Cardiac septum (tissue), 1 donor: ENCODE data around the gene ENAM. TPM values are rescaled to one million over a fixed set of nuclear protein-coding genes. Genes with fewer than 3 reads are reported as not detected.

Experiments used
- DNase-seq: peaks from one replicate; pipeline ENCODE4 v3.0.0-alpha.2; 2020; ENCODE audit warnings: low spot score
- intact Hi-C: fragments of 100-400 bp; cut with DNase I; formaldehyde crosslinking; loops from one replicate; pipeline ENCODE4 v1.14.0; 2022
- long read RNA-seq: library from polyadenylated mRNA; unstranded; transcript quantifications from one replicate; pipeline ENCODE4 v2.0.0, GENCODE V29; 2021
- total RNA-seq: library from RNA; stranded (reverse); fragmentation: NEBNext Ultra II Directional; extraction: Animal tissue kit (Norgen Biotek cat#: 25700); gene quantifications from one replicate; pipeline ENCODE4 v1.2.1, GENCODE V29; 2021
- donor health status: DM: no; HTN: no; CAD: no.

ENAM gene, protein sequence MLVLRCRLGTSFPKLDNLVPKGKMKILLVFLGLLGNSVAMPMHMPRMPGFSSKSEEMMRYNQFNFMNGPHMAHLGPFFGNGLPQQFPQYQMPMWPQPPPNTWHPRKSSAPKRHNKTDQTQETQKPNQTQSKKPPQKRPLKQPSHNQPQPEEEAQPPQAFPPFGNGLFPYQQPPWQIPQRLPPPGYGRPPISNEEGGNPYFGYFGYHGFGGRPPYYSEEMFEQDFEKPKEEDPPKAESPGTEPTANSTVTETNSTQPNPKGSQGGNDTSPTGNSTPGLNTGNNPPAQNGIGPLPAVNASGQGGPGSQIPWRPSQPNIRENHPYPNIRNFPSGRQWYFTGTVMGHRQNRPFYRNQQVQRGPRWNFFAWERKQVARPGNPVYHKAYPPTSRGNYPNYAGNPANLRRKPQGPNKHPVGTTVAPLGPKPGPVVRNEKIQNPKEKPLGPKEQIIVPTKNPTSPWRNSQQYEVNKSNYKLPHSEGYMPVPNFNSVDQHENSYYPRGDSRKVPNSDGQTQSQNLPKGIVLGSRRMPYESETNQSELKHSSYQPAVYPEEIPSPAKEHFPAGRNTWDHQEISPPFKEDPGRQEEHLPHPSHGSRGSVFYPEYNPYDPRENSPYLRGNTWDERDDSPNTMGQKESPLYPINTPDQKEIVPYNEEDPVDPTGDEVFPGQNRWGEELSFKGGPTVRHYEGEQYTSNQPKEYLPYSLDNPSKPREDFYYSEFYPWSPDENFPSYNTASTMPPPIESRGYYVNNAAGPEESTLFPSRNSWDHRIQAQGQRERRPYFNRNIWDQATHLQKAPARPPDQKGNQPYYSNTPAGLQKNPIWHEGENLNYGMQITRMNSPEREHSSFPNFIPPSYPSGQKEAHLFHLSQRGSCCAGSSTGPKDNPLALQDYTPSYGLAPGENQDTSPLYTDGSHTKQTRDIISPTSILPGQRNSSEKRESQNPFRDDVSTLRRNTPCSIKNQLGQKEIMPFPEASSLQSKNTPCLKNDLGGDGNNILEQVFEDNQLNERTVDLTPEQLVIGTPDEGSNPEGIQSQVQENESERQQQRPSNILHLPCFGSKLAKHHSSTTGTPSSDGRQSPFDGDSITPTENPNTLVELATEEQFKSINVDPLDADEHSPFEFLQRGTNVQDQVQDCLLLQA
- 11.1 TPM for total RNA-seq
- long read RNA-seq, transcript ENAM-202 (2 exons, 557 nt) = major isoform, 5 of 6 reads
- long read RNA-seq, partial matches to known transcripts = 0 of 6 reads
- long read RNA-seq, other reads (novel, unspliced or antisense) = 1 of 6 reads

DNA sequence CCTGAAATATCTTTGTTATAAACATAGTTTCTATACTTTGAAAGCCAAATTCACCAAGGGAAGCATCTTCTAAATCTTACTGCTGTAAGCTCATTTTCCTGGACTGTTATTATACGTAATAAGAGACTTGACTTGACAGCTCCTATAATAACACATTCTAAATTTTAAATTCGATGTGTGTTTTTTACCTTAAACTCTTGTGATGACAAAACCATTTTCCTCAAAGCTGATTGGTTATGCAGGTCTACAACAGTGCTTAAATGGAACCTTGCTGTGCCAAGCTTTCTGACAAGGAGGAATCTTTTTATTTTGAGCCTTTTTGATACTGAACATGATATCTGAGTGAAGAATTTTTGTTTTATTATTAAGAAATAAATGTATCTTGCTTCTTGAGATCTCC is at the start of gene ENAM:
ENAM (plus strand) TSS at position 301 of the 400 bp plus-strand sequence. CDS start 757 bp downstream, outside the sequence.
- no peak for DNase-seq
- intact Hi-C loops = no loop called here

DNA sequence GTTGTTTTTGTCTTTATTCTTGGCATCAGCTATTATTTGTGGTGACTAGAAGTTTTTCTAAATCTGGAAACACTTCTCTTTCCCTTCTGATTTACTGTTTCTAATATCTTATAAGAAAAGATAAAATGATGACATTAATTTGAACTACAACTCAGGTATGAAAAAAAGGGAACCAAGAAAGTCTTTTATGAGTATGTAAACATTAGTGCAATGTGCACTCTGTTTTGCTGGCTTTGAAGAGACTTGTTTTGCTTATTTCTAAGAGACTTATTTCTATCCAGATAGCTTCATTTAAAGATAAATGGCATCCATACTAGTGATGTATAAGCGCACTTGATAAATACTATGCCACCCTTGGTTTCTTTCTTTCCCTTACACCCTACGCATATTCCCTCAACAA is 46.6 kb upstream of the ENAM start:
- DNase-seq = no peak
- intact Hi-C loops = no loop called here

DNA sequence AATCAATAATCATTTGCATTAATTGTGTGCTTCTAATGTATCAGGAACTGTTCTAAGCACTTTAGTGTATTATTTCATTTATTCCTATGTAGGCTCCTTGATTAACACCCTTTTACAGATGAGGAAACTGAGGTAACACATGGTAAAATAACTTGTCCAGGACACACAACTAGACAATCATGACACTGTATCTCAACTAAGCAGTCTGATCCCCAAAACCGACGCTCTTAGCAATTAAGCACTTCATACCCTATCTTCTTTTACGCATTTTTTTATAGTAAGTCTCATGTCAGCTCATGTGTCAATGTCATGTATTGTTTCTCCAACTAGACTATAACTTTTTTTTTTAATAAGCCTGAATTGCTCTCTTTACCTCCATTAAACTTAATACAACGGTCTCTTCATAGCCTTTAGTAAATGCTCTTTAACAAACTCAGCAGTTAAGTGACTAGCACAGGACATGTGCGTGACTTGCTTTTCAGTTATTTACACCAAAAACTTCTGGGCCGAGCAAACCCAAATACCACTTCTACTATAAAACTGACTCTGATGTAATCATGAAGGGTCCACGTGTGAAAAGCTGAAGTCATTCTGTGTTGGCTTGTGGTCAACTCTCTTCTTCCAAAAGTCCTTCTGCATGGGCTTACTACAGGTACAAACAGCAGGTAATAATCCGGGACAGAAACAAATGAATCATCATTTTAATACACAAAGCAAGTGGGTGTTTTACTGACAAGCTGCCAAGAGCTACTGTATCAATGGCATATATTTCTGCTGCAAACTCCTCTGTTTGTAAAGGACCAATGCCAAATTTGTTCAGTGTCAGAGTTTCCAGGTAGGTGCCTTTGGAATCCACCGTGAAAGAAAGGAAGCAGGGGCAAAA is 44.4 kb upstream of the ENAM start:
- no peak for DNase-seq
- intact Hi-C loops = no loop called here

DNA sequence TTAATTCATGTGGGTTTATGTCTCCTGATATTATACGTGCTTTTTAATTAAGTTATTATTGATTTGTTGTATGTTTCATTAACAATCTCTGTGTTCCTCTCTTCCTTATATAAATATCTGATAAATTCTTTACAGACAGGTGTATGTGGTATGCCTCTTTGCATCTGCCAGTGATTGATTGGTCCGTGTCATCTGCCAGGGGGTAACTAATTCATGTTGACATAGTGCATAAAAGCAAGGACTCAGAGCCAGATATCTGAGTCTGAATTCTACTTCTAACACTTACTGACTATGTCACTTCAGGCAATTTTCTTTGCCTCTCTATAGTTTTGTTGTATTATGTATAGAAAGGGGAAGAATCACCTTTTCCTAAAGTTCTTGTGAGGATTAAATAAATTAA is 41.7 kb upstream of the ENAM start:
- intact Hi-C loops = no loop called here
- no peak for DNase-seq

DNA sequence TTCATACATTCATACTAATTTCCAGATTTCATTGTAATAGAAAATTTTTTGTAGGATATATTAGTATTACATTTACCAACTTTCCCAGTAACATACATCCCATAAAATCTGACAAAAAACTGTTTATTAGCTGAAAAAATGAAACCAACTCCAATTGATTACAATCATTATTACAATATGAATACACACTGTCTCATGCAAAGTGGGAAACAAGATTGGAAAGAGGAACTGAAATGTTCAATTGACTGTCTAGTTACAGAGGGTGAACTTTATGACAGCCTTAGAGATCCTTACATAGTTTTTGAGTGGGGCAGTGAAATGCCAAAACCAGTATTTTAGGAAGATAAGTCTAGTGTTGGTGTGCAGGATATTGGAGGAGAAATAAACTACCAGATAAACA is 38.8 kb upstream of the ENAM start:
- intact Hi-C loops = no loop called here
- no peak for DNase-seq

DNA sequence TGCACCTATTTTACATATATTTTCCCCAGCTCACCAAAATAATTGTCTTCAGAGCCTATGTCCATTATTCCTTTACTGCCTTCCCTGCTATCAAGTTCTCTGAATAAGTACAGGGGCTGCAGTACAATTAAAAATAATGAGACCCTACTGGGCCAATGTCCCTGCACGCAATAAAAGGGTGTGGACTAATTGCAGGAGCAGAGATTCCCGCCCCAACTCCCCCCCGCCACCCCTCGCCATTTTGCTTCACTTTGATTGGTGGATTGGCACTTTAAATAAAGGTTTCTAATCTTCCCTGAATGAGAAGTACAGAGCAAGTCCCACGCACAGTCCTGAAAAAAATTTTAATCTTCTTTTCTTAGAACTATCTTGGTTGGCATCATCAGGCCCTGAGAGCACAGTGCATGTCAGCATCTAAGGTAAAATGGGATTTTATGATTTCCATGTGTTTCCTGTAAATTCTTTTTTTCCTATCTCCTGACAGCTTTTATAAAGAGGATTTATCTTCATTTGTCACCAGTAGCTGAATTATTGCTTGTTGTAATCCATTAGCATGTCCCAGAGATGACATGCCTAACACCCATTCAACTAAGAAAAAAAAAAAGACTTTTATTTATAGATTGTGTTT is 36.5 kb upstream of the ENAM start, which contains the start of gene AMBN:
AMBN (plus strand) TSS at position 302 of the 628 bp plus-strand sequence; CDS start at position 405, 103 bp downstream.
- DNase-seq = no peak
- intact Hi-C loops = no loop called here

DNA sequence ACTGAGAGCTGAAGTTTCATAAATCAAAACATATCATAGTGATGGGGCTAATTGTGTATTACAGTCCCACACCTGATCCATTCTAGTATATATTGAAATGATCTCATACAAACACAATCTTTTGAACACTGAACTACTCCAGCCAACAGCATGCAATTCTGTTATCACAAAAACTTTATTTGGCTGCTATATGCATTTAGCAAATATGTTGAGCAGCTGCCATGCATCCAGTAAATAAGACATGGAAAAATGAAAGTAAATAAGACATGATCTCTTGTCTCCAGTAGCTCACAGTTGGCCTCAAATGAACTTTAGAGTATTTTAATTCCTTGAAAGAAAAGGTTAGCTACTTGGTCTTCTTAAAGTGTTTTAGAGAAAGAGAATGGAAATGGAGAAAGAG is 34.3 kb upstream of the ENAM start:
- intact Hi-C loops = no loop called here
- no peak for DNase-seq

DNA sequence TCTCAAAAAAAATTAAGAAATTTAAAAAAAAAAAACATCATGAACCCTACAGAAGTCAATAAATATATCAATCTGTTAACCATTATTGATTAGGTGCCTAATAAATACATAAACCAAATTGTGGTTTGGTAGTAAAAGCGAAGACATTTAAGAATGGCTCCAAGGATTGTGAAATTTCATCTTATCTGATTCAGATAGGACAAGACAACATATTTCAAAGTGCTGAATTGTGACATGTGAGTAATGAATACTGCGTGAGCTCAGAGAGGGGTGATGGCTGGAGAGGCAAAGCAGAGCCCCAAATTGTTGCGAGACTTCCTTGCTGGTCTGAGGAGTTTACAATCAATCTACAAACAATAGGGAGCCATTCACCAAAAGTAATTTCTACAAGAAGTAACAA is 28.2 kb upstream of the ENAM start:
- no peak for DNase-seq
- intact Hi-C loops = no loop called here

DNA sequence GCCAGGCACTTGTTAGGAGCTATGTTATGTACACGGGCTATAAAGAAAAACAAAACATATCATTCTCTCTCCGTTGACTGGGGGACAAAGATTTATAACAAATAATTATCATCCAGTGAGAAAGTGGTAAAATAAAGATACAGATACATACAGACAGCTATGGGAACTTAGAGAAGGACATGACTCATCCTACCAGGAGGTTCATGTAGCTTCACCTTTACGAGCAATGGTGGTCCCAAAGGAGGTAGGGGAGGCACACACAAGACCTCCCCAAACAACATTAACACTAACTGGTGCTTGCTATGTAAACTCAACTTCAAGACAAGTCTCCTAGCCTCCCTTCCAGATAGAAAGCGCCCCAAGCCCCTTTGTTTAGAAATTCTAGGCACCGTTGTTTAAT is 27.6 kb upstream of the ENAM start:
- no peak for DNase-seq
- intact Hi-C loops = no loop called here

DNA sequence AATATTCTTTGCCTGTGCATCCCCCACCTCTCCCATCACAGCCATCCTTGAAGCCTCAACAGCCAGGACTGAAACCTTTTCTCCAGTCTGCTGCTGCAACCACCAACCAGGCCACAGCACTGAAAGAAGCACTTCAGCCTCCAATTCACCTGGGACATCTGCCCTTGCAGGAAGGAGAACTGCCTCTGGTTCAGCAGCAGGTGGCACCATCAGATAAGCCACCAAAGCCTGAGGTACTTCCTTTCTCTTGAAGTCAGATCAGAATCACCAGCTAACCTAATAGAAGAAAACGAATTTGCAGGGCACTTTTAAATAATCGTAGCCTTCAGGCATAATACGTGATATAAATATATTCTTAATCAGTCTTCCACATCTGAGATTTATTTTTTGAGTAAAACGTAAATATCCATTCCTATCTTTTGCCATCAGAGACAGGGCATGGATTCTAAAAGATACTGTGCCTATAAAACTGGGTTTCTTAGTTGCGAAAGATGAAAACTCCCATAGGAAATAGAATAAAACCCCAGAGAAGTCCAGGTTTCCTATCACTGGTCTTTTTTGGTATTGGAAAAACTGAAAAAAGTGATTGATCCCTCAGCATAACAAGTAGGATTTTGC is 27.0 kb upstream of the ENAM start:
- DNase-seq = no peak
- intact Hi-C loops = no loop called here

DNA sequence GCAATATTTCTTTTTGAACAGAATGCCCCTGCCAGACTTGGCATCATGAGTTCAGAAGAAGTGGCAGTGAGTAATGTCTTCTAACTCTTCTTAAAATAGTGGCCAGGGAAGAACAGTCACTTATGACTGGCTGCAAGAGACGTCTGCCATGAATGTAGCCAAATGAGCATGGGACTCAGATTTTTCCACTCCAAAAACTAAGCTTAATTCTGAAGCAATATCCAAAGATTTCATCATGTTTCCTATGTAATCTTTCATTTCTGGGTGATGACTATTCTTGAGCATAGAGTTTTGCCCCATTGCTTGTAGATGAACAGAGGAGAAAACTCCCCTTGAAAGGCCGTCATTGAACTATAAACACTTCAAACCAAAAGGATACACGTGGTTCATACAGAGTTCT is 24.7 kb upstream of the ENAM start:
- DNase-seq = no peak
- intact Hi-C loops = no loop called here

DNA sequence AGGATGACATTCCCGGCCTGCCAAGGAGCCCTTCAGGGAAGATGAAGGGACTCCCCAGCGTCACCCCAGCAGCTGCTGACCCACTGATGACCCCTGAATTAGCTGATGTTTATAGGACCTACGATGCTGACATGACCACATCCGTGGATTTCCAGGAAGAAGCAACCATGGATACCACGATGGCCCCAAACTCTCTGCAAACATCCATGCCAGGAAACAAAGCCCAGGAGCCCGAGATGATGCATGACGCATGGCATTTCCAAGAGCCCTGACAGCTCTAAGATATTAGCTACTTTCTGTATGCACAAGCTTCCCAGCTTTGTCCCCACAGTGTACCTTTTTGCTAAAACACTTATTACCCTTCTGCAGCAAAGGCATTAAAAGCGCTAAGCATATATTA is 22.1 kb upstream of the ENAM start:
- DNase-seq = no peak
- intact Hi-C loops = no loop called here

DNA sequence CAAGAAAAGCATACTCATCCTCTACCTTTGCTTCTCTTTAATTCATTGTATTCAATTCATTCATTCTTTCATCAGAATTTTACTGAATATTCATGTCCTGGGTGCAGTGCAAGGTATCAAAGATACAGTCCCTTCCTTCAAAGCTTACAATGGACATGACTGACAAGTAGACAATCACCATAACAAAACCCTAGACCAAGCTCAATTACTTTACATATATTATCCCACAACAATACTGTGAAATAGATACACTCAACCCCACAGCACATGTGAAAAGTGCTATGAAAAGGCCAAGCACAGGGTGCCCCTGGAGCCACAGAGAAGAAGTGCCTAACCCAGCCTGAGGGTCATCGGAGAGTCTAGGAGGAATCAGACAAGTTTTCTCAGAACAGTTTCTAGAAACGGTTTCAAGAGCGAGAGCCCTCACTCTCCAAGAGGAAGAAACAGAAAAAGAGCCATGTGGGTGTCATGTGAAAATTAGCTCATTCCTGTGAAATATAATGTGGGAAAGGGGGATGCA is 21.1 kb upstream of the ENAM start:
- intact Hi-C loops = no loop called here
- no peak for DNase-seq

DNA sequence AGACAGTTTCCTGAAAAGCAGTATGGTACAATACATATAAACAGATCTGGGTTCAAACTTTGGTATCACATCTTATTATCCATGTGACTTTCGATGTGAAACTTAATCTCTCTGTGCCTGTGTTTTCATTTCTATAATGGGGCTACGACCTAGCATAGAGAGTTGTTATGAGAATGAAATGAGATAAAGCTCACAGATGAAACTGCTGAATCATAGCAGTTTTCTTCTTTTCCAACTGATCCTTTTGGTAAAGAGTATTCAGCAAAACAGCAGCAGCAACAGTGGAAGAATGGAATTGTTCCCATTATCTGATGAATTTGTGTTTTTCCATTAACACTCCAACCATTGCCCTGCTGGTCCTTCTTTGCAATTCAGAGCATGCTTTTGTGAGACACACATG is 20.2 kb upstream of the ENAM start:
- intact Hi-C loops = no loop called here
- DNase-seq = no peak

DNA sequence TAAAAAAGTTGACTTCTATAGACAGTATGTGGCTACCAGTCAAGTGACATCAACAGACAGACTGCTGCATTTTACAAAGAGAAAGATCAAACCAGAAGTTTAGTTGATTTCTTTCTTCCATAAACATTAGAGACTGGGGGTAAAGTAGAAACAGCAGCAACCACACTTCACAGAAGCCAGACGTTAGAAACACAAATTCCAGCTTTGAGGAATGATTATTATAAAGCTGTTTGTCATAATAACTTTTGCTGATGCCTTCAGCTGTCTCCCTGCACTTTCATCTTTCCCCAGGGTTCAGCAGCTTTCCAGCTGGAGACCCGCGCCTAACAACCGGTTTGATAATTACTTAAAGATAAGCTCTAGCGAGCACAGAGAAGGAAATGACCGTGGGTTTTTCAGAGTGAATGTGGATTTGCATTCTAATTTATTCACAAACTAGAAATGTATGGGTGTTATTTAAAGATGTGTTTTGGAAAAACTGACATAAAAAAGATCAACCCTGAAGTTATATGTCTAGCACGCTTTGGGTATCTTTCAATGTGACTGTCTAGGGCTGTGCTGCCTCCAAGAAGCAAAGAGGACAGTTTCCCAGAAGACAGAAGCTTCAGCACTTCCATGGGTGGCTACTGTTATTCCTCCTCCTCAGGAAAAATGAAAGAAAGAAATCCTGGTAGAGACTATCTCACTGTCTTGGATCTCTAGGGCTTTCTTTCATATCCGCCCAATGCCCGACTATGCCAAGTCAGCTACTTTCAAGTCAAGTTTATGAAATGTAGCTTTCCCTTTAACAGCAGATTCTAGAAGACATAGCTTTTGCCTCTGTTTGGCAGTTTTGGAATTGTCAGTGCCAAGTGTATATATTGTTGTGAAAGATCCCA is 15.0 kb upstream of the ENAM start:
- no peak for DNase-seq
- intact Hi-C loops = no loop called here

DNA sequence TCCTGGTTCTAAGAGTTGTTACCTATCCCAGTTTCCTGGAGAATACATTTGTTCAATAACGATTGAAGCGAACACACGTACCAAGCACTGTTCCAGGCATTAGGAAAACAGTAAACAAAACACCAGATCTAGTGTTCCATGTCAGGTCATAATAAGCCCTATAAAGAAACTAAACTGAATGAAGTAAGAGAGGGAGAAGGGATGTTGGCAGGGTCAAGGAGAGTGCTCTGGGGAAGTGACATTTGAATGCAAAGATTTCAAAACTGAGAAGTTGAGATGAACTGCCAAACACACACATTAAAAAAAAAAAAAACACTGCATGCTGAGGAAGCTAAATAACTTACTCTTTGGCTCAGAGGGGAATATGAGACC is 14.4 kb upstream of the ENAM start:
- intact Hi-C loops = no loop called here
- DNase-seq = no peak

DNA sequence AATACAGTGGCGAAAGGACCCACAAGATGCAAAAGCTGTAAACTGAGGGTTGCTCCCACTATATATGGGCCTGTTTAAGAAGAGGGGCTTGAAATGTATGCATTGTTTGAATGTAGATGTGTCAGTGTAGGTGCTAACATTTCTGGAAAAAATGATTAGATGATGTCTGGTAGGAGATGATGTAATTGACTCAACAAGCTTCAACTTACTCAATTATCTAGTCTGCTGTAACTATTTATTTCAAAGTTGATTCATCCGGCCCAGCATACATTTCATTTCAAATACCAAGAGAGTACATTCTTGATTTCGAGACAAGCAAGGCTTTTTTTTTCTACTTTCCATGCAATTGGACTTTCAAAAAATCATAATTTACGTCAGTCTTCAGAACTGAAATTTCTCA is 9.3 kb upstream of the ENAM start:
- intact Hi-C loops = no loop called here
- DNase-seq = no peak
